GM23338 (cell line): Measurements from ENCODE around the gene MYH15. TPM values are rescaled to one million over a fixed set of nuclear protein-coding genes. Genes with fewer than 3 reads are reported as not detected.

Experiments used
- ATAC-seq: fragments of 200-7000 bp; cut with Tn5 transposase; 3 replicates; pipeline ENCODE4 v1.9.1; 2020
- DNase-seq: peaks from one replicate; pipeline ENCODE4 v3.0.0-alpha.2; 2015; ENCODE audit warnings: low spot score
- H2AFZ ChIP-seq: fragments of 200-600 bp; sonication (generic); 2 replicates; pipeline ENCODE4 v1.8.0; 2016; ENCODE audit warnings: antibody characterized with exemption, mild to moderate bottlenecking, moderate library complexity
- H3F3A ChIP-seq: fragments of 200-600 bp; sonication (generic); replicated peaks from 2 replicates; pipeline ENCODE4 v1.8.0; 2017; ENCODE audit warnings: antibody characterized with exemption, mixed run types, low read depth
- H3K27ac ChIP-seq: fragments of 200-600 bp; sonication (generic); 2 replicates; pipeline ENCODE4 v1.6.1; 2016; ENCODE audit warnings: low read depth
- H3K27me3 ChIP-seq: fragments of 200-600 bp; sonication (generic); 2 replicates; pipeline ENCODE4 v1.8.0; 2016; ENCODE audit warnings: mild to moderate bottlenecking, mixed run types, moderate library complexity; ENCODE audit not compliant: insufficient read depth
- H3K36me3 ChIP-seq: fragments of 200-600 bp; sonication (generic); 2 replicates; pipeline ENCODE4 v1.8.0; 2016; ENCODE audit warnings: mild to moderate bottlenecking; ENCODE audit not compliant: insufficient read depth
- H3K4me1 ChIP-seq: fragments of 200-600 bp; sonication (generic); 2 replicates; pipeline ENCODE4 v1.8.0; 2016; ENCODE audit warnings: mild to moderate bottlenecking, moderate library complexity; ENCODE audit not compliant: insufficient read depth
- H3K4me2 ChIP-seq: fragments of 200-600 bp; sonication (generic); 2 replicates; pipeline ENCODE4 v1.7.1; 2017; ENCODE audit warnings: mixed run types
- H3K4me3 ChIP-seq: fragments of 200-600 bp; sonication (generic); 2 replicates; pipeline ENCODE4 v1.6.1; 2016; ENCODE audit warnings: mixed run types
- H3K79me2 ChIP-seq: fragments of 200-600 bp; sonication (generic); replicated peaks from 2 replicates; pipeline ENCODE4 v1.8.0; 2017; ENCODE audit warnings: mild to moderate bottlenecking; ENCODE audit not compliant: insufficient read depth
- H3K9me2 ChIP-seq: fragments of 200-600 bp; sonication (generic); 2 replicates; pipeline ENCODE4 v1.8.0; 2017; ENCODE audit not compliant: insufficient read depth
- H4K20me1 ChIP-seq: fragments of 200-600 bp; sonication (generic); replicated peaks from 2 replicates; pipeline ENCODE4 v1.8.0; 2017; ENCODE audit warnings: mild to moderate bottlenecking; ENCODE audit not compliant: insufficient read depth
- H3K27ac Mint-ChIP-seq: 2 replicates; pipeline ENCODE4 v1.8.0; 2020; ENCODE audit warnings: inconsistent platforms, mild to moderate bottlenecking, moderate library complexity, mixed read lengths
- H3K27me3 Mint-ChIP-seq: 3 replicates; pipeline ENCODE4 v1.8.0; 2022; ENCODE audit warnings: low read depth, mild to moderate bottlenecking, moderate library complexity, mixed read lengths, inconsistent platforms; ENCODE audit not compliant: insufficient read depth, poor library complexity
- H3K36me3 Mint-ChIP-seq: 3 replicates; pipeline ENCODE4 v1.8.0; 2021; ENCODE audit warnings: low read depth, mild to moderate bottlenecking, inconsistent platforms, moderate library complexity, mixed read lengths
- H3K4me1 Mint-ChIP-seq: 3 replicates; pipeline ENCODE4 v1.8.0; 2020; ENCODE audit warnings: mild to moderate bottlenecking, inconsistent platforms, mixed read lengths
- H3K4me3 Mint-ChIP-seq: 3 replicates; pipeline ENCODE4 v1.8.0; 2021; ENCODE audit warnings: moderate library complexity, mild to moderate bottlenecking, inconsistent platforms, mixed read lengths
- H3K9me3 Mint-ChIP-seq: 3 replicates; pipeline ENCODE4 v1.8.0; 2020; ENCODE audit warnings: moderate library complexity, mild to moderate bottlenecking, inconsistent platforms, mixed read lengths
- CREB1 ChIP-seq: fragments of 250-450 bp; sonication (Bioruptor Pico); IDR thresholded peaks from 2 replicates; pipeline ENCODE4 v1.5.0; 2020; ENCODE audit warnings: low read depth, mild to moderate bottlenecking, moderate library complexity
- EZH2 ChIP-seq: fragments of 200-600 bp; sonication (generic); IDR thresholded peaks from one replicate; pipeline ENCODE4 v1.8.0; 2017; ENCODE audit warnings: antibody characterized with exemption, mild to moderate bottlenecking, low read depth; ENCODE audit not compliant: unreplicated experiment
- EZH2phosphoT487 ChIP-seq: fragments of 200-600 bp; sonication (generic); IDR thresholded peaks from one replicate; pipeline ENCODE4 v1.8.1; 2018; ENCODE audit warnings: antibody characterized with exemption; ENCODE audit not compliant: unreplicated experiment
- JUNB ChIP-seq: IDR thresholded peaks from one replicate; pipeline ENCODE4 v1.6.1; 2016; ENCODE audit warnings: antibody characterized with exemption; ENCODE audit not compliant: unreplicated experiment
- NANOG ChIP-seq: IDR thresholded peaks from 2 replicates; pipeline ENCODE4 v1.6.1; 2016; ENCODE audit warnings: antibody characterized with exemption, borderline replicate concordance
- POLR2AphosphoS5 ChIP-seq: IDR thresholded peaks from 2 replicates; pipeline ENCODE4 v1.6.1; 2016; ENCODE audit warnings: antibody characterized with exemption, low read depth
- STAT1 ChIP-seq: IDR thresholded peaks from one replicate; pipeline ENCODE4 v1.6.1; 2016; ENCODE audit warnings: antibody characterized with exemption; ENCODE audit not compliant: unreplicated experiment
- ZNF114 ChIP-seq: fragments of 250-450 bp; sonication (Bioruptor Pico); IDR thresholded peaks from 2 replicates; pipeline ENCODE4 v1.5.0; 2020; ENCODE audit warnings: mild to moderate bottlenecking, moderate library complexity
- ZNF331 ChIP-seq: fragments of 250-450 bp; sonication (Bioruptor Pico); IDR thresholded peaks from 2 replicates; pipeline ENCODE4 v1.5.0; 2020; ENCODE audit warnings: low read depth, mild to moderate bottlenecking, moderate library complexity
- polyA plus RNA-seq: library from polyadenylated mRNA; unstranded; fragments of >200 nt; fragmentation: Nextera tagmentation; extraction: Ambion mirVana; gene quantifications from 2 replicates; pipeline ENCODE4 v1.2.1, GENCODE V29; 2016
- total RNA-seq: library from RNA; depleted of rRNA; stranded (reverse); fragments of >200 nt; shearing (Covaris generic); gene quantifications from 2 replicates; pipeline ENCODE4 v1.2.3, GENCODE V29; 2014
- TF ChIP-seq, protein P1 (sequence below): IDR thresholded peaks from 2 replicates; pipeline ENCODE4 v1.6.1; 2016; ENCODE audit warnings: antibody characterized with exemption
- TF ChIP-seq, protein P2 (sequence below), 2 experiments: fragments of 200-600 bp in 1 of 2; sonication (generic) in 1 of 2; conservative IDR thresholded peaks; 2 replicates each; pipeline versions ENCODE4 v1.5.1 to v1.6.1; 2016 to 2017; ENCODE audit warnings: antibody characterized with exemption in 2 of 2, low read depth in 2 of 2, mild to moderate bottlenecking in 2 of 2, moderate library complexity in 1 of 2
- TF ChIP-seq, protein P3 (sequence below): IDR thresholded peaks from one replicate; pipeline ENCODE4 v1.6.1; 2018; ENCODE audit warnings: antibody characterized with exemption; ENCODE audit not compliant: unreplicated experiment

Gene MYH15
- total and polyA plus RNA-seq, 2 experiments from 2014 or later: 0.07 TPM; not detected in 1

DNA sequence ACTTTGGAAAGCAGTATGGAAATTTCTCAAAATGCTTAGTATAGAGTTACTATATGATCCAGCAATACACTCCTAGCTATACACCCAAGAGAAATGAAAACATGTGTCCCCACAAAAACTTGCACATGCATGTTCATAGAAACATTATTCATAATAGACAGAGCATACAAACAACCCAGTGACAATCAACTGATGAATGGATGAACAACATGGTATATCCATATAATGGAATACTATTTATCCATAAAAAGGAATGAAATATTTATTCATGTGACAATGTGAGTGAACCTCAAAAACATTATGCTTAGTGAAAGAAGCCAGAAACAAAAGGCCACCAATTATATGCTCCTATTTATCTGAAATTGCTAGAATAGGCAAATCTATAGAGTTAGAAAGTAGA, 6.7 kb downstream of the MYH15 start:
- H3K27me3 ChIP-seq: no peaks in the 10 kb centered on the region
- no peaks in the 10 kb centered on the region for H4K20me1 ChIP-seq
- no peak overlapping the region for H3K27ac ChIP-seq
- no peaks in the 10 kb centered on the region for H3K36me3 Mint-ChIP-seq
- peaks cover 7% of the 10 kb centered on the region for H3K4me1 Mint-ChIP-seq
- H3K9me2 ChIP-seq: no peaks in the 10 kb centered on the region
- H3K27me3 Mint-ChIP-seq: no peaks in the 10 kb centered on the region
- no peaks in the 10 kb centered on the region for H3K36me3 ChIP-seq
- no peak overlapping the region for H3K27ac Mint-ChIP-seq
- H3F3A ChIP-seq: no peaks in the 10 kb centered on the region
- H3K4me1 ChIP-seq: peaks cover 12% of the 10 kb centered on the region
- no peak overlapping the region for H3K4me3 Mint-ChIP-seq
- ATAC-seq (no peak), DNase-seq (no peak)
- TF ChIP-seq STAT1 (no peak), ZNF114 (CRISPR knock-in tag) (no peak), EZH2 (no peak), POLR2AphosphoS5 (no peak), EZH2phosphoT487 (no peak), ZNF331 (CRISPR knock-in tag) (no peak)
- TF ChIP-seq, protein P1, sequence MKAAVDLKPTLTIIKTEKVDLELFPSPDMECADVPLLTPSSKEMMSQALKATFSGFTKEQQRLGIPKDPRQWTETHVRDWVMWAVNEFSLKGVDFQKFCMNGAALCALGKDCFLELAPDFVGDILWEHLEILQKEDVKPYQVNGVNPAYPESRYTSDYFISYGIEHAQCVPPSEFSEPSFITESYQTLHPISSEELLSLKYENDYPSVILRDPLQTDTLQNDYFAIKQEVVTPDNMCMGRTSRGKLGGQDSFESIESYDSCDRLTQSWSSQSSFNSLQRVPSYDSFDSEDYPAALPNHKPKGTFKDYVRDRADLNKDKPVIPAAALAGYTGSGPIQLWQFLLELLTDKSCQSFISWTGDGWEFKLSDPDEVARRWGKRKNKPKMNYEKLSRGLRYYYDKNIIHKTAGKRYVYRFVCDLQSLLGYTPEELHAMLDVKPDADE: no peak
- TF ChIP-seq, protein P2, sequence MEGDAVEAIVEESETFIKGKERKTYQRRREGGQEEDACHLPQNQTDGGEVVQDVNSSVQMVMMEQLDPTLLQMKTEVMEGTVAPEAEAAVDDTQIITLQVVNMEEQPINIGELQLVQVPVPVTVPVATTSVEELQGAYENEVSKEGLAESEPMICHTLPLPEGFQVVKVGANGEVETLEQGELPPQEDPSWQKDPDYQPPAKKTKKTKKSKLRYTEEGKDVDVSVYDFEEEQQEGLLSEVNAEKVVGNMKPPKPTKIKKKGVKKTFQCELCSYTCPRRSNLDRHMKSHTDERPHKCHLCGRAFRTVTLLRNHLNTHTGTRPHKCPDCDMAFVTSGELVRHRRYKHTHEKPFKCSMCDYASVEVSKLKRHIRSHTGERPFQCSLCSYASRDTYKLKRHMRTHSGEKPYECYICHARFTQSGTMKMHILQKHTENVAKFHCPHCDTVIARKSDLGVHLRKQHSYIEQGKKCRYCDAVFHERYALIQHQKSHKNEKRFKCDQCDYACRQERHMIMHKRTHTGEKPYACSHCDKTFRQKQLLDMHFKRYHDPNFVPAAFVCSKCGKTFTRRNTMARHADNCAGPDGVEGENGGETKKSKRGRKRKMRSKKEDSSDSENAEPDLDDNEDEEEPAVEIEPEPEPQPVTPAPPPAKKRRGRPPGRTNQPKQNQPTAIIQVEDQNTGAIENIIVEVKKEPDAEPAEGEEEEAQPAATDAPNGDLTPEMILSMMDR (conservative IDR thresholded peaks at IDR 0.05; ENCODE audit: low read depth in 2 of 2): no peak
- H3K9me3 Mint-ChIP-seq: no peaks in the 10 kb centered on the region
- H3K79me2 ChIP-seq: no peaks in the 10 kb centered on the region
- H3K4me2 ChIP-seq: no peak overlapping the region
- H3K4me3 ChIP-seq: no peak overlapping the region
- no peak overlapping the region for H2AFZ ChIP-seq

DNA sequence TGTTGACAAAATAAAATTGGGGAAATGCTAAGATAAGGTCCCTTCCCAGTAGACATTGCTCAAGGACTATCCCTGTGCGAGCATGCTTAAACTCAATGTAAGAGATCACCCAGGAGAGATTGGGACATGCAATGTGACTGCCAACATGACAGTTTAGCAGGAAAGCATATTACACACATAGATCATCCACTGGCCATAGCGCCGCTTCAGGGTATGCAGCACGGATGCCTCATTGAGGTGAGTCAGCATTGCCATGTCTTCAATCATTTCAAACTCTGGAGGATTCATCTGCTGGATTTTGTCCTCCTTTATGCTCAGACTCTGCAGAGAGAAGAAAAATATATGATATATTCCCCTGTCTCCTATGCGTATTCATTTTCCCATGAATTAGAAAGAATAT, 8.9 kb downstream of the MYH15 start:
- no peaks in the 10 kb centered on the region for H3K27me3 ChIP-seq
- no peaks in the 10 kb centered on the region for H3K9me2 ChIP-seq
- H3K4me1 ChIP-seq: no peaks in the 10 kb centered on the region
- H4K20me1 ChIP-seq: no peaks in the 10 kb centered on the region
- no peaks in the 10 kb centered on the region for H3F3A ChIP-seq
- no peak overlapping the region for H2AFZ ChIP-seq
- DNase-seq (no peak), ATAC-seq (no peak)
- no peak overlapping the region for H3K4me3 ChIP-seq
- no peaks in the 10 kb centered on the region for H3K4me1 Mint-ChIP-seq
- H3K27ac ChIP-seq: no peak overlapping the region
- no peaks in the 10 kb centered on the region for H3K36me3 Mint-ChIP-seq
- no peak overlapping the region for H3K4me2 ChIP-seq
- no peak overlapping the region for H3K4me3 Mint-ChIP-seq
- no peaks in the 10 kb centered on the region for H3K79me2 ChIP-seq
- H3K27ac Mint-ChIP-seq: no peak overlapping the region
- no peaks in the 10 kb centered on the region for H3K36me3 ChIP-seq
- H3K9me3 Mint-ChIP-seq: no peaks in the 10 kb centered on the region
- no peaks in the 10 kb centered on the region for H3K27me3 Mint-ChIP-seq
- TF ChIP-seq, protein P3, sequence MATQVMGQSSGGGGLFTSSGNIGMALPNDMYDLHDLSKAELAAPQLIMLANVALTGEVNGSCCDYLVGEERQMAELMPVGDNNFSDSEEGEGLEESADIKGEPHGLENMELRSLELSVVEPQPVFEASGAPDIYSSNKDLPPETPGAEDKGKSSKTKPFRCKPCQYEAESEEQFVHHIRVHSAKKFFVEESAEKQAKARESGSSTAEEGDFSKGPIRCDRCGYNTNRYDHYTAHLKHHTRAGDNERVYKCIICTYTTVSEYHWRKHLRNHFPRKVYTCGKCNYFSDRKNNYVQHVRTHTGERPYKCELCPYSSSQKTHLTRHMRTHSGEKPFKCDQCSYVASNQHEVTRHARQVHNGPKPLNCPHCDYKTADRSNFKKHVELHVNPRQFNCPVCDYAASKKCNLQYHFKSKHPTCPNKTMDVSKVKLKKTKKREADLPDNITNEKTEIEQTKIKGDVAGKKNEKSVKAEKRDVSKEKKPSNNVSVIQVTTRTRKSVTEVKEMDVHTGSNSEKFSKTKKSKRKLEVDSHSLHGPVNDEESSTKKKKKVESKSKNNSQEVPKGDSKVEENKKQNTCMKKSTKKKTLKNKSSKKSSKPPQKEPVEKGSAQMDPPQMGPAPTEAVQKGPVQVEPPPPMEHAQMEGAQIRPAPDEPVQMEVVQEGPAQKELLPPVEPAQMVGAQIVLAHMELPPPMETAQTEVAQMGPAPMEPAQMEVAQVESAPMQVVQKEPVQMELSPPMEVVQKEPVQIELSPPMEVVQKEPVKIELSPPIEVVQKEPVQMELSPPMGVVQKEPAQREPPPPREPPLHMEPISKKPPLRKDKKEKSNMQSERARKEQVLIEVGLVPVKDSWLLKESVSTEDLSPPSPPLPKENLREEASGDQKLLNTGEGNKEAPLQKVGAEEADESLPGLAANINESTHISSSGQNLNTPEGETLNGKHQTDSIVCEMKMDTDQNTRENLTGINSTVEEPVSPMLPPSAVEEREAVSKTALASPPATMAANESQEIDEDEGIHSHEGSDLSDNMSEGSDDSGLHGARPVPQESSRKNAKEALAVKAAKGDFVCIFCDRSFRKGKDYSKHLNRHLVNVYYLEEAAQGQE: no peak
- no peak for TF ChIP-seq EZH2
- no peak for TF ChIP-seq CREB1 (CRISPR knock-in tag)
- TF ChIP-seq ZNF114 (CRISPR knock-in tag): no peak
- TF ChIP-seq, protein P1: no peak
- TF ChIP-seq STAT1: no peak
- TF ChIP-seq ZNF331 (CRISPR knock-in tag): no peak
- no peak for TF ChIP-seq EZH2phosphoT487
- TF ChIP-seq NANOG: no peak
- no peak for TF ChIP-seq JUNB
- TF ChIP-seq, protein P2 (conservative IDR thresholded peaks at IDR 0.05; ENCODE audit: low read depth in 2 of 2): no peak
- TF ChIP-seq POLR2AphosphoS5: no peak
